DOHH2 (cell line): ENCODE results near the gene MLANA.

Experiments
- CTCF ChIP-seq: fragments of 200-600 bp; sonication (generic); IDR thresholded peaks from one replicate; pipeline ENCODE4 v1.5.1; 2014; ENCODE audit warnings: antibody characterized with exemption, mild to moderate bottlenecking, low read depth, low read length; ENCODE audit not compliant: poor library complexity, severe bottlenecking
- EZH2phosphoT487 ChIP-seq: fragments of 200-600 bp; sonication (generic); IDR thresholded peaks from 2 replicates; pipeline ENCODE4 v1.6.1; 2017; ENCODE audit warnings: borderline replicate concordance, mild to moderate bottlenecking, antibody characterized with exemption, low read length, moderate library complexity, mixed read lengths

GRCh38 chr9:5871785-5872184 is 18.9 kb upstream of the MLANA start:
- TF ChIP-seq CTCF: no peak
- no peak for TF ChIP-seq EZH2phosphoT487
